ENCODE measurements around the gene COL8A2. TPM values are rescaled to one million over a fixed set of nuclear protein-coding genes. Genes with fewer than 3 reads are reported as not detected.

The COL8A2 gene
- total RNA-seq, 1 experiment from 2014 or later: 1.2 TPM

- BruUV-seq (replicated peaks): no TSS peak
- in situ Hi-C loops (cut with HindIII; ENCODE audit: low pct_unique_long_range_greater_than_20kb, low sequenced_read_pairs) (no loop called here), intact Hi-C loops (cut with micrococcal nuclease; ENCODE audit: unreplicated experiment) (no loop called here)
- ChIA-PET CTCF (no interaction called here), POLR2A (no interaction called here)
- ATAC-seq (no peak), DNase-seq (ENCODE audit: low read depth, low spot score) (no peak)
- no peak overlapping the region for H3K27ac ChIP-seq (ENCODE audit: low read length)
- H3K4me1 ChIP-seq (ENCODE audit: control insufficient read depth, insufficient read depth, low read length): no peaks in the 10 kb centered on the region; the same call in 1 of the 2 replicates
- TF ChIP-seq REST (IDR thresholded peaks at IDR 0.05; ENCODE audit: insufficient read depth in 1 of 2, low read depth in 2 of 2, low read length in 1 of 2) (no peak), SIN3A (IDR thresholded peaks at IDR 0.05; ENCODE audit: borderline replicate concordance, insufficient read depth, low read depth, low read length) (no peak), POLR2AphosphoS5 (IDR thresholded peaks at IDR 0.05; ENCODE audit: low read depth, low read length) (no peak), TCF7L2 (IDR thresholded peaks at IDR 0.05; ENCODE audit: low read depth, low read length) (no peak)
- TF ChIP-seq, protein P1, sequence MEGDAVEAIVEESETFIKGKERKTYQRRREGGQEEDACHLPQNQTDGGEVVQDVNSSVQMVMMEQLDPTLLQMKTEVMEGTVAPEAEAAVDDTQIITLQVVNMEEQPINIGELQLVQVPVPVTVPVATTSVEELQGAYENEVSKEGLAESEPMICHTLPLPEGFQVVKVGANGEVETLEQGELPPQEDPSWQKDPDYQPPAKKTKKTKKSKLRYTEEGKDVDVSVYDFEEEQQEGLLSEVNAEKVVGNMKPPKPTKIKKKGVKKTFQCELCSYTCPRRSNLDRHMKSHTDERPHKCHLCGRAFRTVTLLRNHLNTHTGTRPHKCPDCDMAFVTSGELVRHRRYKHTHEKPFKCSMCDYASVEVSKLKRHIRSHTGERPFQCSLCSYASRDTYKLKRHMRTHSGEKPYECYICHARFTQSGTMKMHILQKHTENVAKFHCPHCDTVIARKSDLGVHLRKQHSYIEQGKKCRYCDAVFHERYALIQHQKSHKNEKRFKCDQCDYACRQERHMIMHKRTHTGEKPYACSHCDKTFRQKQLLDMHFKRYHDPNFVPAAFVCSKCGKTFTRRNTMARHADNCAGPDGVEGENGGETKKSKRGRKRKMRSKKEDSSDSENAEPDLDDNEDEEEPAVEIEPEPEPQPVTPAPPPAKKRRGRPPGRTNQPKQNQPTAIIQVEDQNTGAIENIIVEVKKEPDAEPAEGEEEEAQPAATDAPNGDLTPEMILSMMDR (IDR thresholded peaks at IDR 0.05): no peak
- H3K36me3 ChIP-seq (ENCODE audit: control insufficient read depth, insufficient read depth, low read length): peaks cover 4% of the 10 kb centered on the region; the same call in 1 of the 2 replicates
- peak overlapping the region in 1 of 2 experiments; percentile 24; a peak in 3 of 4 replicates for H3K4me3 ChIP-seq (ENCODE audit: low read depth in 2 of 2, low read length in 2 of 2)
- H3K9me3 ChIP-seq (ENCODE audit: control insufficient read depth, insufficient read depth, low read depth, low read length): no peaks in the 10 kb centered on the region
- no peaks in the 10 kb centered on the region for H3K27me3 ChIP-seq (ENCODE audit: control insufficient read depth, insufficient read depth, low read length)
Measured at GRCh38 chr1:36084497-36085115, 40.4 kb downstream of the COL8A2 start.

DNA sequence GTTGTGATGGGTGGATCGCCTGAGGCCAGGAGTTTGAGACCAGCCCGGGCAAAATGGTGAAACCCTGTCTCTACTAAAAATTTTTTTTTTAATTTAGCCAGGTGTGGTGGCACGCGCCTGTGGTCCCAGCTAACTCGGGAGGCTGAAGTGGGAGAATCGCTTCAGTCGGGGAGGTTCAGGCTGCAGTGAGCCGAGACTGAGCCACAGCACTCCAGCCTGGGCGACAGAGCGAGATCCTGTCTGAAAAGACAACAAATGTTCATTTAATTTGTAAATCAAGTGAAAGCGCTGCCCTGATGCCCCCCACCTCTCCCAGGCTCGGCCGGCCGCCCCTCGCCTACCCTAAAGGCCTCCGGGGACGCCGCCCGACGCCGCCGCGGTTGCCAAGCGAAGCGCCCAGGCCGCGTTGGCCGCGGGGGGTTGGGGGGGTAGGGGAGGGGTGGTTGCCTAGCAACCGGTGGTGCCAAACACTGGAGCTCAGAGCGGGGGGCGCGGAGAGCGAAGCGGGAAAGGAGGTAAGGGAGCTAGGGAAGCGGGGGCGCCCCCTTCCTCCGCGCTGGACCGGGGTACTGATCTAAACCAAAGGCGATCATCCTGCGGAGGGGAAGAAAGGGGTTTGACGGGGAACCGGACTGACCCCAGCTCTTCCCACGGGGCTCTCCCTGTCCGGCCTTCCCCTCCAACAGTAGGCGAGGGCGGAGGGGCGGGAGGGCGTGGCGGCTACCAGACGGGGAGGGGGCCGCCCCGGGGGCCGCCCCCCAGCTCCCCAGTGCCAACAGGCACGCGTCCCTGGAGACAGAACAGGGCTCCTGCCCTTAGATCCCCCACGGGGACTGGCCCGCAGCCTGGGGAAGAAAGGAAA, 41.2 kb downstream of the COL8A2 start, which contains the start of gene TEKT2:
Gene TEKT2, plus strand, starts transcription at position 460 of the 862 bp plus-strand sequence. CDS start 828 bp downstream, outside the sequence.
- in situ Hi-C loops (cut with HindIII; ENCODE audit: low pct_unique_long_range_greater_than_20kb, low sequenced_read_pairs) (no loop called here), intact Hi-C loops (cut with micrococcal nuclease; ENCODE audit: unreplicated experiment) (no loop called here)
- CTCF ChIA-PET: no interaction called here
- Histone ChIP-seq H3K4me3 (ENCODE audit: low read depth in 2 of 2, low read length in 2 of 2) (peak within 1 kb of the TSS in 1 of 2 experiments; percentile 24; a peak in 3 of 4 replicates), H3K27ac (ENCODE audit: low read length) (no peak within 1 kb of the TSS), H3K4me1 (ENCODE audit: control insufficient read depth, insufficient read depth, low read length) (no peaks in the 10 kb centered on the region; the same call in 1 of the 2 replicates), H3K27me3 (ENCODE audit: control insufficient read depth, insufficient read depth, low read length) (no peaks in the 10 kb centered on the region), H3K9me3 (ENCODE audit: control insufficient read depth, insufficient read depth, low read depth, low read length) (no peaks in the 10 kb centered on the region), H3K36me3 (ENCODE audit: control insufficient read depth, insufficient read depth, low read length) (no peaks in the 10 kb centered on the region)
- no TSS peak for BruUV-seq (replicated peaks)
- DNase-seq (ENCODE audit: low read depth, low spot score) (no peak), ATAC-seq (no peak)
- POLR2A ChIA-PET: no interaction called here
- TF ChIP-seq SIN3A (IDR thresholded peaks at IDR 0.05; ENCODE audit: borderline replicate concordance, insufficient read depth, low read depth, low read length): no peak

Data from Panc1 (cell line).